Activated T-cell treated with anti-CD3 and anti-CD28 coated beads for 24 hours (primary cell): Measurements from ENCODE around the gene IRAK1BP1.
"Not testable (repeated sequence)": the region's sequence is repeated elsewhere in the genome, so short reads cannot be mapped to it uniquely, and the experiment has no call there.

Experiments
- DNase-seq: peaks from one replicate; pipeline ENCODE4 v3.0.0-alpha.2; 2020; ENCODE audit warnings: low read depth

Gene IRAK1BP1, protein sequence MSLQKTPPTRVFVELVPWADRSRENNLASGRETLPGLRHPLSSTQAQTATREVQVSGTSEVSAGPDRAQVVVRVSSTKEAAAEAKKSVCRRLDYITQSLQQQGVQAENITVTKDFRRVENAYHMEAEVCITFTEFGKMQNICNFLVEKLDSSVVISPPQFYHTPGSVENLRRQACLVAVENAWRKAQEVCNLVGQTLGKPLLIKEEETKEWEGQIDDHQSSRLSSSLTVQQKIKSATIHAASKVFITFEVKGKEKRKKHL

DNA sequence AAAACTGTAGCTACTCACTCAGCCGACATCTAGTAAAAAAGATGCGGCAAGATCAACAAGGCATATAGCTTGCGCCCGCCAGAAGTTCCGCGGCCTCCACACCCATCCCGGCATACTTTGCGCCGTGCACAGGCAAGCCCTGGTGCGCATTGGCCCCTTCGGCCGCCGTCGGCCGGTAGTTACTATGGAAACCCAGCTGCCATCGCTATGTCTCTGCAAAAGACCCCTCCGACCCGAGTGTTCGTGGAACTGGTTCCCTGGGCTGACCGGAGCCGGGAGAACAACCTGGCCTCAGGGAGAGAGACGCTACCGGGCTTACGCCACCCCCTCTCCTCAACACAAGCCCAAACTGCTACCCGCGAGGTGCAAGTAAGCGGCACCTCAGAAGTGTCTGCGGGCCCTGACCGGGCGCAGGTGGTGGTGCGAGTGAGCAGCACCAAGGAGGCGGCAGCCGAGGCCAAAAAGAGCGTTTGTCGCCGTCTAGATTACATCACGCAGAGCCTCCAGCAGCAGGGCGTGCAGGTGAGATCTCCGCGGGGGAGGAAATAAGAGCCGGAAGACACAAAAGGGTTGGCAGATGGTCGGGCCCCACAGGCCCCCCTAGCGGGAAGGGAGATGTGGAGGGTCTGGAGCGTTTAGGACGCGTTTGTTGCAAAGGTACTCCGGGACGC lies at the start of gene IRAK1BP1:
Gene IRAK1BP1 (plus strand): TSS at position 182 of the 671 bp plus-strand sequence. CDS start 26 bp downstream, at position 208.
- peak; percentile 76 for DNase-seq

DNA sequence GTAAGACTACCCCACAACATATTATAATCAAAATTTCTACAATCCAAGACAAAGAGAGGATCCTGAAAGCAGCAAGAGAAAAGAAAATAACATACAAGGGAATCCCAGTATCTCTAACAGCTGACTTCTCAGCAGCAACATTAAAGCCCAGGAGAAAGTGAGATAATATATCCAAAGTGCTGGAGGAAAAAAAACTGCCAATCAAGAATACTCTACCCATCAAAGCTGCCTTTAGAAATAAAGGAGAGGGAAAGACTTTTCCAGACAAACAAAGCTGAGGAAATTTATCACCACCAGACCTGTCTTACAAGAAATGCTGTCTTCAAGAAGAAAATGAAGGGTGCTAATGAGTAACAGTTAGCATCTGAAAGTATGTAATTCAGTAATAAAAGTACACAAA lies 43.3 kb upstream of the IRAK1BP1 start:
- no peak for DNase-seq

DNA sequence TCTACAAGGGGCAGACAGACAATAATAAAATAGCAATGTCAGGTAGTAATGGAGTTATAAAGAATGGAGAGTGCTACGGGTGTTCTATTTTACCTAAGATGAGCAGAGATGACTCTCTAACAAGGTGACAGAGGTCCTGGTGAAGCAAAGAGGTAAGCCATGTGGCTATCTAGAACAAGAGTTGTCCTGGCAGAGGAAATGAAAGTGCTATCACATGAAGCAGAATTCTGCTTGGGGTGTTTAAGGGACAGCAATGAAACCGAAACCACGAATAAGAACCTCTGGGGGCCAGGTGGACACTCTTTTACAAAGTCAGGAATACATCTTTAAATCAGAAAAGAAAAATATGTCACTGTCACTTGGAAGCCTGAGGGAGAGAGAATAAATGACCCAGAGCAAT lies 37.9 kb upstream of the IRAK1BP1 start:
- no peak for DNase-seq

DNA sequence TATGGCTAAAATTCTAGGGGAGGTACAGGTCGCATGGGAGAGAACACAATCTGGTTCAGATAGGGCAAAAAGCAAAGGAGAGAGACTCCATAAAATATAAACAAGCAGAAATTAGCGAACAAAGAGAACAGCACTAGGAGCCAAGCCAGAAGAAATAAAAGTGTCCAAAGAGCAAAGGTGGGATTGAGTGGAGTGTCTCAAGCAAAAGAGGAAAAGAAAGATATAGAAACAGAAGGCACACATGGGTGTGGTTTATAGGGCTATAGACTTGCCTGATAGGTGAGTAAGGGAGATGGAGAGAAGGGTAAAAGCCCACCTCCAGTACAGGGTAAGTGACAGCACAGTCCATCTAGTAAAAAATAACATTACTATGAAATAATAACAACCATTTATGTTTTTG lies 36.5 kb upstream of the IRAK1BP1 start:
- DNase-seq, result no peak

DNA sequence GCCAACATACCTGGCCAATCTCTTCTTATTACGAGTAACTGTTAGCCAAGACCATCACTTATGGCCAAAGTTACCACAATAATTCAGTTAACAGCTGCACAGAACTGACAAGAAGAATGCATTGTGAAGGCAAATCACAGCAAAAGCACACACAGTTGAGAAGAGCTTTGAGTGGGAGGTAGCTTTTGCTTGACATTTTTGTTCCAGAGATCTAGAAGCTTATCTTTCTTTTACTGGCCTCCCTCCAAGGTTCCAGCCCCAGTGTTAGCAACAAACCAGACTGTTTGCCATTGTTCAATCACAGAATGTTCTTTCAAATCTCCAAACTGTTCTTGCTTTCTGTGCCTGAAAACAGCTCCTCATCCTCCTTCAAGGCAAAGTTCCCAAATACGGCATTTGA lies 35.9 kb upstream of the IRAK1BP1 start:
- DNase-seq, result no peak

DNA sequence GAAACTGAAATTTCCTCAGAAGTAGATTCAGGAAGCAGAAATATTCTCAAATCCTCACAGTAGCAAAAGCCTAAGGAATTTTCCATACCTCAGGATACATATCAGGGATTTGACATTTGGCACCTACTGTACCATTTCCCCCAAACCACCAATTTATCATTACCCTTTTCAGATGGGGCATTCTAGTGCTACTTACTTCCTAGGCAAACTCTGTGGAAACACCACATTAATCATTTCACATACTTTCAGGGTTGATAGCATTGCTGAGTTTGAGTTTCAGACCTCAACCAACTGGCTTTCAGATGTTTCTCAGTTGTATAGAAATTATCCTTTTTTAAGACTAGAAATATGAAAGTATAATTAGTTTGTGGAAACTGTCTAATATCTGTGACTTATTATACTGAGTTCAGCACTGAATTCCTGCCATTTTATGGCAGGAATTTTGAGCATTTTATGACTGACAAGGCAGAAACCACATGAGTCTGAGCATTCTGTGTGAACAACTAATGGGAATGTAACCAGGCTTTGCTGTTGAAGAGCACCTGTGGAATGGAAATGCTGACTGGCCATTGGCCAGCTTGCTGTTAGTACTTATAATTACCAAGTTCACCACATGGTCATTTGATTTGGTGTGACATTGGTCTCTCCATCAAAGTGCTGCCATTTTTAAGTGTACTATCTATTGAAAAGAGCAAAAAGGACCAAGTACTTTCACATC lies 35.1 kb upstream of the IRAK1BP1 start:
- DNase-seq, result no peak

DNA sequence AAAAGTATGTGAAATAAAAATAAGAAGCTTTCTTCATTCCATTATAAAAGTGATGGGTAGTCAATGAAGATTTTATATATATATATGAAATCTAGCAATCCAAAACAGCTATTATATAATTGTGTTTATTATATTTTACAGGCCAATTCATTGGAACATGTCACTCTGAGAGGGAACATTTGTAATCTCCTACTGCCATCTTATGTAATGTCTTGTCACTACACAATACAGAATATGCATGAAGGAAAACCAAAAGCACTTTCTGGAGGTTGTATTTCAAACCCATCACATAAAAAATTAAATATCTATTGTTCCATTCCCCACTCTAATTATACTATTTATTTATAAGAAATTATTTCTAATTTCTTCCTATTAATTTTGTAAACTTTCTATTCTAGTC lies 31.5 kb upstream of the IRAK1BP1 start:
- no peak for DNase-seq

DNA sequence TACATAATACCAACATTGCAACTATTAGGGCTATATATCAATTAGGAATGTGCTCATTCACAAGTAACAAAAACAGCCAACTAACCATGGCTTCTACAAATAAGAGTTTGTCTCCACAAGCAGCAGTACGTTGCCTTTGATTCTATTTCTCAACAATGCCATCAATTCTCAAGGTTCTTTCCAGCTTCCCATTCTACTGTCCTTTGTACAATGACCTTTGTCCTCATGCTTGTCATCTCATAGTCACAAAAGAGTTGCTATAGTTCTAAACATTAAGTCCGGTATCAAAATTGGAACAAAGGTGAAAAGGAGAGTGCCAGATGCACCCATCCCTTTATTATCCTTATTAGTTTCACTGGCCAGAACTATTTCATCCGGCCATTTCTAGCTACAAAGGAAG lies 30.8 kb upstream of the IRAK1BP1 start:
- DNase-seq, result no peak

DNA sequence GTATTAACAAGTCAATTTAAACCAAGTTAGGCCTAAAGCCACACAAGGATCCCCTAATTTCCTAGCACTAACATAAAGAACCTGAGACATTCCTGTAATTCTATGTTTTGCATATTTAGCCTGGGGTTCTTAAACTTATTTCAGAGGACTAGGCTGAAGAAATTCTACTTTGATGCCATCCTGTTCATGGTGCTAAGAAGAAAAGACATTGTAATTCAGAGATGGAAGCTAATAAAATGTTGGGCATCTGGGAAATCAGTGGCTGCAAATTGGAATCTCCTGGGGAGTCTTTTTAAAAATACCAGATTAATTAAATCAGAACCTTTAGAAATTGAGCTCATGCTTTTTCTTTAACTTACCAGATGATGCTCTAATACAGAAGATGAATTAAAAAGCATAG lies 26.2 kb upstream of the IRAK1BP1 start:
- no peak for DNase-seq

DNA sequence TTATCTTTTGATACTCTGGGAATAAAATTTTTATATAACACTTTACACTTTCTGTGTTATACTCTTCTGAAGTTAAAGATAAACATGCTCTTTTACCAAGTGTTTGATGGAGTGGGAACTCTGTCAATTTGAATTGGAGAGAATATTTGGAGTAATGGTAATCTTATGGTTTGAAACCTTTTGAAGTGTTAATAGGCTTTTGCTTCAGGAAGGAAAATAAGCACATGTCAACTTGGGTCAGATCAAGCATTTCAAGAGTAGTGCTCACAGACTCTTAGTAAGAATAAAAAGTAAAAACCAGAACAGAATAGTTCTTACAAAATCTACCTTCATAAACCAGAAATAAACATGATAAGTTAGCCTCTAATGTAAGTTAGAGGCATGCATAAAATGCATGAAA lies 24.4 kb upstream of the IRAK1BP1 start:
- DNase-seq, result no peak

DNA sequence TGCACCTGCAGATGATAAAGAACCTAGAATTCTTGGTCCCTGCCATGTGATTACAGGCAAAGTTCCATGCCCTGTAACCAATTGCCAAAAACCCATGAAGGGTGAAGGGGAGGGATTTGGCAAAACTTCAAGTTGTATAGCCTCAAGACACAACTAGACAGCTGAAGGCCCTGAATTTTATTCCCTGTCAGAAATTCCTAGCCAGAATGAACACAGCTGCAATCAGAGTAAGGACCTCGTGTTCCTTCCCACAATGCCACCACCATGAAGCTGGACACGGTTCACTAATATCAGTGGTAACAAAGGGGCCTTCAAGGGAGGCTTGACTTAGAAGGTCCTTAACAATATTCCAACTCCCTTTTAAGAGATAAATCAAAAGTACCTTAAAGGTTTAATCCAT lies 22.5 kb upstream of the IRAK1BP1 start:
- DNase-seq, result no peak

DNA sequence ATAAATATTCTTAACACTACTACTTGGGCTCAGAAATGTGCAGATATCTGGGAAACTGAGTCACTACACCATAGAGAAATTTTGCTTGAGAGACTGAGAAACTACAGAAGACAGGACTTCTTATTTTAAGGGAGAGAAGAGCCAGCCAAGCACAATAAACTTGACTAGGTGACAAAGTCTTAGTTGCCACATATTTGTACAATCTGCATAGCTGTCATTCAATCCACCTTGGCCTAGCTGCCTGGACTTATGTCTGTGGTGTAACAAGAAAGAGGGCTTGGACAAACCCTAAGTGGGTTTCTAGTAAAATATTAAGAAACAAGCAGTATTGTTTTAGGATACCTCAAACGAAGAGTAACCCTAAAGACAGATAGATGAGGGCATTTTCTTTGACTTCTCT lies 21.8 kb upstream of the IRAK1BP1 start:
- no peak for DNase-seq

DNA sequence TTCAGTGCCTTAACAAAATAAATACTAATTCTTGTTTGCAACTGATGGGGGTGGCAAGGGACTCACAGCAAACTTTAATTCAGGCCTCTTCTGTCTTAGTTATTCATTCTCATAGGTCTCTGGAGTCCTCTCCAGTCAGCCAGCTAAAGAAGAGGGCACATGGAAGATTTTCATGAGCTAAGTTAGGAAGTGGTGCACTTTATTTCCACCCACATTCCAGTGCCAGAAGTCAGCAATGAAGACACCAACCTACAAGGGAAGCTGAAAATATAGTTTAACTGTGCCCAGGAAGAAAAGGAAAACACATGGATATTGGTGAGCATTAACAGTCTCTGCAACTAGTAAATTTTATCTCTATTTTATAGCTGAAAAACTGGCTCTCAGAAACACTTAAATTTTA lies 16.7 kb upstream of the IRAK1BP1 start:
- DNase-seq, result no peak

DNA sequence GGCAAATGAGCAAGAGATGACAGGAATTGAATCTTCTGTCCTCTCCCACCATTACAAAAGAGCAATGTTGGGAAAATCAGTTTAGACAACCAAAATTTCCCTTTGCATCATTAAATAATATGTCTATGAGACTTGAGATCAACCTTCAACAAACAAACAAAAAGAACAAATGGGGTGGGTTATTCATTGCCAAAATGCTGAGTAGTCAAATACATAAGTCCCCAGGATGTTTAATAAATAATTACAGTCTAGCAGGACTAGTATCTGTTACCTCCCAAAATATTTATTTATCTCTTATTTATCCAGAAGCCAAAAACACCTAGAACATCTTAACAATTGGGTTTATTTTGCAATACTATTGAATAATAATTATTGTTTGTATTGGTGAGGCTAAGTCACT lies 16.2 kb upstream of the IRAK1BP1 start:
- DNase-seq, result no peak

DNA sequence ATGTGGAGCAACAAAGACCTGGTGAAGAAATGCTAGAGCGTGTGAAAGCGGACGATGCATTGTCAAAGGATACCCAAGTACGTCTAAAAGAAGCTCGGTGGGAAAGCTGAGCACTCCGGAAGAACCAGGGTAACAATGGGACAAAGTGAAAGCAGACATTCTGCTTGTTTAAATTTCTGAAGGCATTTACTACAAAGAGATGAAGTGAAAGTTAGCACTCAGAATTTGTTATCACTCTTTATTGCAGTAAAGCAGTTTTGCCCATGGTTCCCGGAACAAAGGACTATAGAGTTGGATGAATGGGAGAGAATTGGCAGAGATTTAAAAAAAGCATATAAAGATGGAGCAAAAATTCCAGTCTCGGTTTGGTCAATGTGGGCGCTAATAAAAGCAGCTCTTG lies 12.8 kb upstream of the IRAK1BP1 start:
- DNase-seq, result no peak

DNA sequence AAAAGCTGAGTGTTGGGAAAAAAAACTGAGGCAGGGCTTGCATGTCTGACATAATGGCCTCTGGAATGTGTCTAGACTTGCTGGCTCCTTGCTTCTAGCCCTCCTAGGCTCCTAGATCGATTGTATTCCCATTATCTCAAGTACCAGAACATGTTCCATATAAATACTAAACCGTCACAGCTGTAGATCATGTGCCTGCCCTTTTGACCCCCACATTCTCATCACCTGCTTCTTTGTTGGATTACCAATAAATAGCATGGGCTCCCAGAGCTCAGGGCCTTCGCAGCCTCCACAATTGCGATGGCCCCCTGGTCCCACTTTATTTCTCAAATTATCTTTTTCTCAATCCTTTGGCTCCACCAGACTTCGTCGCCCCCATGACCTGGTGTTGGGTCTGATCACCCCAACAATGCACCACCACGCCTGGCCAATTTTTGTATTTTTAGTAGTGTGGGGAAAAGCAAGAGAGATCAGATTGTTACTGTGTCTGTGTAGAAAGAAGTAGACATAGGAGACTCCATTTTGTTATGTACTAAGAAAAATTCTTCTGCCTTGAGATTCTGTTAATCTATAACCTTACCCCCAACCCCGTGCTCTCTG lies 8.9 kb upstream of the IRAK1BP1 start:
- DNase-seq, result not testable (repeated sequence)

DNA sequence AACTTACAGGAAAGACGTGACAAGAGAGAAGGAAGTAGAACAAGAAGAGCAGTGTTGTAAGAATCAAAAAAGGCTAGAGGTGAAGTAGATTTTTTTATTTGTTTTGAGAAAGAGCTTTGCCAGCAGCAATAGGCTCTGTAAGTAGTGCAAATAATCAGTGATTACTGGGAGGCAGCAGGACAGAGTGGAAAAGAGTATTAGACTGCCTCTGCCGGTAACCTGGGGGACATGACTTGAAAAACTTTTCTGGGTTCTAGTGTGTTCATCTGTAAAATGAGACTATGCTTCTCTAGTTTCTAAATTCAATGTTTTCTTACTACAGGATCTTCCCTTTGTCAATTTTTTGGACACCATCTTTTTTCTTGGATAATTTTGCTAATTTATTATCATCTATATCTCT lies 5.8 kb upstream of the IRAK1BP1 start:
- DNase-seq, result no peak

DNA sequence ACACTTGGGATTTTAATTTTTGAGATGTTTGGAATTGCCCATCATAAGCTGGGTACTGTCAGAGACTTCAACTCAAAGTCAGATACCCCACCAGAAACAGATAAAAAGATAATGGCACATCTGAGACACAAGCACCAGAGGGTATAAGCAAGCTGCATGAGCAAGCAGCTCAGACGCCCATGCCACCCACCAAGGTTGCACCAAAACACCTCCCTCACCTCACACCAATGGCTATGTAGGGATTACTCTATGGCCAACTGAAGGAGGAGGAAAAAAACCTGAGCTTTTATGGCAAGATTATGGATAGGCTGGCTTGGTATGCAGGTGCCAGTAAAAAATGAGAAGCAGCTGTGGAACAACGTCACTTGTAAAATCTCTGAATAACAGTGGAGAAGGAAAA lies 3.8 kb upstream of the IRAK1BP1 start:
- DNase-seq, result no peak

DNA sequence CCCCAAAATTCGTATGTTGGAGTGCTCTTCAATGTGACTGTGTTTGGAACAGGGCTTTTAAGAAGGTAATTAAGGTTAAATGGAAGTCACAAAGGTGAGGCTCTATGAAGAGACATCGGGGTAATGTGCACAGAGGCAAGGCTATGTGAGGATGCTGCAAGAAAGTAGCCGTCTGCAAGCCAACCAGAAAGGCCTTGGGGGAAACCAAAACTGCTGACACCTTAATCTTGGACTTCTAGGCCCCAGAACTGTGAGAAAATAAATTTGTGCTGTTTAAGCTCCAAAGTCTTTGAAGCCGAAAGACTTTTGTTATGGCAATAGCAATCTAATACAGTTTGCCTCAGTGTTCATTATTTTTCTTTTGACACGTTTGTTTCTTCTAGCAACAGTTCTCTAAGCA lies 2.4 kb upstream of the IRAK1BP1 start:
- DNase-seq, result no peak

DNA sequence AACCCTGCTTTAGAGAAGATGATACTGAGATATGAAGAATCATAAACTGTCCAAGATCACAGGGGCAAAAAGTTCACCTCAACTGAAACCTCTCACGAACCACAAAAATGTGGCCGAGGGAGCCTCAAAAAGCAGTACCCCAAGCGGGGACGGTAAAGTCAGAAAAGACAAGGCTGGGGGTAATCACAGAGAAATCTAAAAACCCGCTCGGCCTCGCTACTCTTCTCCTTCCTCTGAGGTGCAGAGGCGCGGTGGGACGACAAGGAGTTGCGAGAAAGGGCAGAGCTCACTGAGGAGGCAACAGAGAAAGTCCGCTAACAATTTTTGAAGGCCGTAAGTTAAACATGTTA lies 356 bp upstream of the IRAK1BP1 start:
- DNase-seq, result no peak

DNA sequence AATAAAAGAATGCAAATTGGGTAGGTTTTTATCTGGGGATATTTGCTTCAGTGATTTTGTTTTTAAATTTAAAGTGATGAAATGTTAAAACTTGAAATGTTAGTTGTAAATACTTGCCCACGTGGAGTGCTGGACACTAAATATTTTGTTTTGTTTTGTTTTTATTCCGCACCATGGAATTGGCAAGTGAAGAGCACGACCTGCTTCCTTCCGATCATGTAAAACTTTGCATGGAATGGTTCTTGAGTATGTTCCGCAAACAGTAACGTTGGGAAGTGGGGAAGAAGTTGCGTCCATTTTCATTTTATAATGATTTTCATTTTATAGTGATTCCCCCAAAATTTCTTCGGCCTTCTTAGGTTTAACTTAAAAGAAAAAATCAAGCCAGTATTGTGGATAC lies 765 bp downstream of the IRAK1BP1 start:
- DNase-seq, result no peak

DNA sequence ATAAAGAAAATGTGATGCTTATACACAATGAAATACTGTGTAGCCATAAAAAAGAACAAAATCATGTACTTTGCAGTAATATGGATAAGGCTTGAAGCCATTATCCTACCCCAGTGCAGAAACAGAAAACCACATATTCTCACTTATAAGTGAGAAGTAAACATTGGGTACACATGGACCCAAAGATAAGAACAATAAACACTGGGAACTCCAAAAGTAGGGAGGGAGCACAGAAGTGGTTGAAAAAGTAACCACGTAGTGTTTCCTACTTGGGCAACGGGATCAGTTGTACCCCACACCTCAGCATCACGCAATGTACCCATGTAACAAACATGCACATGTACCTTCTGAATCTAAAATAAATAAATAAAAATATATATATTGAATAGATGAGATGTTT lies 8.2 kb downstream of the IRAK1BP1 start:
- no peak for DNase-seq

DNA sequence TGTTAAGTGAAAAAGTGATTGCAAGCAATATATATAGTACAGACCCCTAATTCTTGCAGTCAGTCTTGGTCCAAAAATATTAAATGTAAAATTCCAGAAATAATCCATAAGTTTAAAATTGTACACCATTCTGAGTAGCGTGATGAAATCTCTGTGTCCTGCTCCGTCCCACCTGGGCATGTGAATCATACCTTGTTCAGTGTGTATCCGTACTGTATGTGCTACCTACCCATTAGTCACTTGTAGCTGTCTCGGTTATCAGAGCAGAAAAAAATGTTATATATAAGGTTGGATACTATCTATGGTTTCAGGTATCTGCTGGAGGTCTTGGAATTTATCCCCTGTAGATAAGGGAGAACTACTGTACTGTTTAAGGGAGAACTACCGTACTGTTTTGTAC lies 16.3 kb downstream of the IRAK1BP1 start:
- no peak for DNase-seq
